Thoracic aorta (tissue), 2 donors: ENCODE results near the gene PLXNA2. TPM values are rescaled to one million over a fixed set of nuclear protein-coding genes. Genes with fewer than 3 reads are reported as not detected.

ENCODE experiments used
- ATAC-seq: fragments of 150-250 bp; one replicate; pipeline ENCODE4 v1.8.0; 2017; ENCODE audit warnings: low read depth; ENCODE audit not compliant: insufficient number of reproducible peaks, low FRiP score
- DNase-seq: peaks from one replicate; pipeline ENCODE4 v3.0.0-alpha.2; 2020; ENCODE audit warnings: low spot score
- H3K27ac ChIP-seq, 2 donors: fragments of 200-600 bp; sonication (generic); 1 replicate in 1 of 2; 2 replicates in 1 of 2; pipeline ENCODE4 v1.5.1; 2016; ENCODE audit warnings: mild to moderate bottlenecking in 2 of 2, moderate library complexity in 2 of 2
- H3K27me3 ChIP-seq: fragments of 200-600 bp; sonication (generic); replicated peaks from 2 replicates; pipeline ENCODE4 v1.6.0; 2016; ENCODE audit warnings: mild to moderate bottlenecking; ENCODE audit not compliant: insufficient read depth
- H3K36me3 ChIP-seq: fragments of 200-600 bp; sonication (generic); one replicate; pipeline ENCODE4 v1.5.1; 2016
- H3K4me1 ChIP-seq, 2 donors: fragments of 200-600 bp; sonication (generic); 1 replicate in 1 of 2; 2 replicates in 1 of 2; pipeline versions ENCODE4 v1.5.1 to v1.6.0; 2016; ENCODE audit warnings: low read depth in 2 of 2, mild to moderate bottlenecking in 1 of 2; ENCODE audit not compliant: control insufficient read depth in 1 of 2
- H3K4me3 ChIP-seq: fragments of 200-600 bp; sonication (generic); 2 replicates; pipeline ENCODE4 v1.5.1; 2016; ENCODE audit warnings: mild to moderate bottlenecking
- H3K9me3 ChIP-seq: fragments of 200-600 bp; sonication (generic); 2 replicates; pipeline ENCODE4 v1.5.1; 2016
- CTCF ChIP-seq: fragments of 200-600 bp; sonication (generic); IDR thresholded peaks from one replicate; pipeline ENCODE4 v1.5.1; 2019; ENCODE audit warnings: antibody characterized with exemption
- total RNA-seq, 2 donors: library from RNA; depleted of rRNA; stranded (reverse); fragments of >200 nt; gene quantifications; one replicate each; pipeline versions ENCODE4 v1.1.0 to v1.2.3, GENCODE V29; 2016

The PLXNA2 gene
- total RNA-seq, 2 donors from 2014 or later, result 30.2 to 62.2 TPM

- H3K27ac ChIP-seq, result no peak overlapping the region
- TF ChIP-seq CTCF, result no peak
- no peak overlapping the region for H3K4me3 ChIP-seq
- no peaks in the 10 kb centered on the region for H3K27me3 ChIP-seq
- ATAC-seq, result no peak
- no peak for DNase-seq
- H3K4me1 ChIP-seq, result no peaks in the 10 kb centered on the region
- no peaks in the 10 kb centered on the region for H3K36me3 ChIP-seq
- no peaks in the 10 kb centered on the region for H3K9me3 ChIP-seq
Measured at GRCh38 chr1:208106218-208106617, 138.0 kb downstream of the PLXNA2 start.

- TF ChIP-seq CTCF, result no peak
- no peak overlapping the region for H3K27ac ChIP-seq
- no peaks in the 10 kb centered on the region for H3K36me3 ChIP-seq
- no peaks in the 10 kb centered on the region for H3K9me3 ChIP-seq
- ATAC-seq (no peak), DNase-seq (no peak)
- no peak overlapping the region for H3K4me3 ChIP-seq
- no peaks in the 10 kb centered on the region for H3K4me1 ChIP-seq
- H3K27me3 ChIP-seq, result no peaks in the 10 kb centered on the region
Measured at GRCh38 chr1:208105756-208106155, 138.4 kb downstream of the PLXNA2 start.

- ATAC-seq (no peak), DNase-seq (no peak)
- no peak for TF ChIP-seq CTCF
- Histone ChIP-seq H3K4me3 (no peak overlapping the region), H3K9me3 (no peaks in the 10 kb centered on the region), H3K27me3 (no peaks in the 10 kb centered on the region), H3K27ac (no peak overlapping the region), H3K36me3 (no peaks in the 10 kb centered on the region), H3K4me1 (no peaks in the 10 kb centered on the region)
Measured at GRCh38 chr1:208103597-208104513, 140.3 kb downstream of the PLXNA2 start.

GRCh38 chr1:208101661-208102431, 142.3 kb downstream of the PLXNA2 start:
- Histone ChIP-seq H3K27me3 (no peaks in the 10 kb centered on the region), H3K4me3 (no peak overlapping the region), H3K4me1 (no peaks in the 10 kb centered on the region), H3K36me3 (peaks cover 3% of the 10 kb centered on the region), H3K9me3 (no peaks in the 10 kb centered on the region), H3K27ac (no peak overlapping the region)
- no peak for TF ChIP-seq CTCF
- DNase-seq, result no peak
- no peak for ATAC-seq

- H3K27ac ChIP-seq, result no peak overlapping the region
- no peak for TF ChIP-seq CTCF
- H3K4me3 ChIP-seq, result no peak overlapping the region
- no peaks in the 10 kb centered on the region for H3K27me3 ChIP-seq
- DNase-seq (no peak), ATAC-seq (no peak)
- H3K9me3 ChIP-seq, result no peaks in the 10 kb centered on the region
- H3K4me1 ChIP-seq, result no peaks in the 10 kb centered on the region
- peaks cover 11% of the 10 kb centered on the region for H3K36me3 ChIP-seq
Measured at GRCh38 chr1:208100906-208101305, 143.3 kb downstream of the PLXNA2 start.
